GM18505 (cell line): ENCODE measurements around the gene BHLHA15.

ENCODE experiments used
- ATAC-seq: cut with Tn5 transposase; IDR thresholded peaks from one replicate; pipeline ENCODE4 v1.9.1; 2021; ENCODE audit not compliant: unreplicated experiment
- POLR2A ChIP-seq: IDR thresholded peaks from 4 replicates; pipeline ENCODE4 v1.6.1; 2011; ENCODE audit warnings: borderline replicate concordance; ENCODE audit not compliant: insufficient read depth, insufficient read length; ENCODE audit errors: extremely low read depth

Gene BHLHA15

DNA sequence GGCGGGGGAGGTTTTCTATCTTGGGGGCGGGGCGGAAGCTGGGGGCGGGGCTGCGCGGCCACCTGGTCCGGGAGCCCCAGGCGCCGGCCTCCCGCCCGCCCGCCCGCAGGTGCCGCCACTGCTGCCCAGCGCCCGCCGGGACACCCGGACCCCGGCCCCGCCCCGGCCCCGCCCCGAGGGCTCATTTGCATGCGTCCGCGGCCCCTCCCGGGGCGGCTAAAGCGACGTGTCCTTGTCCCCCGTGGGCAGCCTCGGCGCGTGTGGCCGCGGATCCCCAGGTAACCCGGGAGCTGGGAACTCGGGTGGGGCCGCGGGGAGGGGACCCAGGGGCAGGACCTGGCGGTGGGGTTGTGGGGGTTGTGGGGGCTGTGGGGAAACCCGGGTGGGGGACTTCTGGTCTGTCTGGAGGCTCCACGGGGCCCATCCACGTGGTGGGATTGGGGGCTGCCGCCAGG, at the start of gene BHLHA15:
Gene BHLHA15 (plus strand): TSS at position 219 of the 455 bp plus-strand sequence. CDS start 871 bp downstream, outside the sequence.
- TF ChIP-seq POLR2A = no peak
- no peak for ATAC-seq

GRCh38 chr7:98162758-98163157, 48.5 kb upstream of the BHLHA15 start:
- ATAC-seq = no peak
- no peak for TF ChIP-seq POLR2A

GRCh38 chr7:98163269-98163668, 48.0 kb upstream of the BHLHA15 start:
- no peak for ATAC-seq
- TF ChIP-seq POLR2A = no peak

GRCh38 chr7:98163704-98164494, 47.3 kb upstream of the BHLHA15 start:
- no peak for TF ChIP-seq POLR2A

DNA sequence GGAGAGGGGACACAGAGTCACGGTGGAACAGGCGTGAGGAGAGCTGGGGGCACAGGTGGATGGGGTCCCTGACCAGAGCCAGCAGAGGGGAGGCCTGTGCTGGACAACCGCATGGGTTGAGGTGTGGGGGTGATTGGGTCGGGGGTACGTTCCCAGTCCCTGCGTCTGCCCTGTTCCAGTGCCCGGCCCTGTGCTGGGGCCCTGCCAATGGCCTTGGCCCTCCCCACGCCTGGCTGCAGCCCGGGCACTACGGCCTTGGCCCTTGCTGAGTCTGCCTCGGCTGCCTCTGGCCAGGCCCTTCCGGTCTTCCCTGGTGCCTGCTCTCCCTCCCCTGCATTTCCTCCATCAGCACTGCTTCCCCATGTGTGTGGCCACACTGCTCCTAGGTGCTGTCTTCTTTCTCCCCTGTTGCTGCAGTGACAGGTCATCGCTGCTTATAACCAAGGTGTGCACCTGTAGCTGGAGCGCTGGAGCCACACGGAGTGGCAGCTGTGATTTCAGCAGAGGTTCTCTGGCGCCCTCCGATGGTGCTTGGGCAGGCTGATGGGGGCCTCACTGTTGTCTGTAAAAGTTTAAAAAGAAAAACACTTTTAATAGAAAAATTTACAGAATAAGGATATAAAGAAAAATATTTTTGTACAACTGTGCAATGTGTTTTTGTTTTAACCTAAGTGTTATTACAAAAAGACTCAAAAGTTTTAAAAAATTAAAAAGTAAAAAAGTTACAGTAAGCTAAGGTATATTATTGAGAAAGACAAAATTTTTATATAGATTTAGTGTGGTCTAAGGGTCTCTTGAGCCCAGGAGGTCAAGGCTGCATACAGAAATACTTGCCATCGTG, 45.2 kb upstream of the BHLHA15 start:
- no peak for ATAC-seq
- no peak for TF ChIP-seq POLR2A

More at GRCh38 chr7:98163704-98164494, 47.3 kb upstream of the BHLHA15 start:
- ATAC-seq = no peak

DNA sequence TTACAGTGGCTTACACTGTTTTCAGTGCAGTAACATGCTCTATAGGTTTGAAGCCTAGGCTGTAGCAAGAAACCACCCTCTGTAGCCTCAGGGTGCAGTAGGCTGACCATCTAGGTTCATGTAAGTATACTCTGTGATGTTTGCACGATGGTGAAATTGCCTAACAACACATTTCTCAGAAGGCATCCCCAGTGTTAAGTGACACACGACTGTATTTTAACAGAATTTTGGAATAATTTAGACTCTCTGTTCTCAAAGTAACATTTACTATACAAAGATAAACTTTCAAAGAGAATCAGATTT, 44.6 kb upstream of the BHLHA15 start:
- no peak for TF ChIP-seq POLR2A
- no peak for ATAC-seq

DNA sequence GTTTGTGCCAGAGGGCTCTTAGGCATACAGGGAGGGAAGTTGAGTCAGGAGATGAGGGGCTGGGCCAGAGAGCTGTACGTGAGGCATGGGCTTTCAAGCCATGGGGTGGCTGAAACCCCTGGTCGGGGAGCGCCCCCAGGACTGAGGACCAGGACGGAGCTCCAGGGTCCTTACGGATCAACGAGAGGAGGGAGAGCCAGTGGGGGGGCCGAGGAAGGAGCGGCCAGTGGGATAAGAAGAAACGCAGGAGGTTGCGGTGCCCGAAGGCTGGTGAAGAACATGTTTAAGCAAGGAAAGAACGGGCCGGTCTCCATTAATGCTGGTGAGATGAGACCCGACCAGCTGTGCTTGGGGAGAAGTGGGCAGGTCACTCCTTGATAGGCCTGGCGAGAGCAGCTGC, 43.6 kb upstream of the BHLHA15 start:
- TF ChIP-seq POLR2A = no peak
- ATAC-seq = no peak

DNA sequence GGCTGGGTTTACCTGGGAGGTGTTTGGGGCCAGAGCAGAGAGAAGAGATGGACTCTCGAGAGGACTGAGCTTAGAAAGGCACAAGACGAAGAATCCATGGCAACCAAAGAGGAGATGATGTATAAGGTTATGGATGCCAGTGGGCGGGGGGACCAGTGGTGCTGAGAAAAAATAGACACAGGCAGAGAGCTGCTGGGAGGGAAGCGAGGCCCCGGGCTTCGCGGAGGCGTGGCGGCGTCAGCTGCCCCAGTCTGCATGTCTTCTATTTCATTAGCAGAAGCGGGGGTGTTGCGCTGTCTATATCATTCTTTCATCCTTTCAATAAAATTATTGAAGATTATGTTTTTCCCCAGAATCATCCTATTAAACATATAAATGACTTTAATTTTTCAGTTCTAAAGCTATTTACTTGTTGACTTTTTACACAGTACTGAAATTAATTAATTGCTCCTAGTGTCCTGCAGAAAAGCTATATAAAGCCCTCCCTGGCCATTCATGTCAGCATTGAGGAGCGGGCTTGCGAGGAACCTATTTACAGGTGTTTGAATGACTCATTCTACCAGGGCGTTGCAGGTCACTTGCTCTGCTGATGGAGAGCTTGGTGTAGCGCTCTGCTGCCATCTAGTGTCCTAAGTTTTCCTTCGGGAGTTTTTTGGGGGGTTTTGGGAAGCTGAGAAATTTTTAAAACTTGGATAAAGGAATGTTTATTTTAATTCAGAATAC, 42.9 kb upstream of the BHLHA15 start:
- TF ChIP-seq POLR2A = no peak
- ATAC-seq = peak; percentile 74

GRCh38 chr7:98168904-98169621, 42.2 kb upstream of the BHLHA15 start:
- no peak for TF ChIP-seq POLR2A
- ATAC-seq = no peak

DNA sequence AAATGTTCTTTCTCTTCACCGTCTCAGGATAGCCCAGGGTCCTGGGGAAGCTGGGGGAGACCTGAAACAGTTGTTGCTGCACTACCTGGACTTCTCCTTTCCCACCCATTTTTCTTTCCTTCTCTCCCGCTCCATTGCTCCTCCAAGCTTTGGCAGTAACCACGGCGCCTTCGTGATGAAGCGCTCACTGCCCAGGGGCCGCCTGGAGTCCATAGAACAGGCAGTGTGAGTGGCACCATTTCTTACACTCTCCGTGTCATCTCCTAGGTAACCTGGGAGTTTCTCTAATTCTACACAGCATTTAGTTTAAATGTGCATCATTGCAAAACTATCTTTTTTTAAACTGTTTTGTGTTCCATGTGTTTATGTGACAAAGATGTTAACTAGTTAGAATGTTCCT, 40.3 kb upstream of the BHLHA15 start:
- no peak for ATAC-seq
- TF ChIP-seq POLR2A = no peak

GRCh38 chr7:98171449-98171848, 39.8 kb upstream of the BHLHA15 start:
- ATAC-seq = no peak
- no peak for TF ChIP-seq POLR2A

DNA sequence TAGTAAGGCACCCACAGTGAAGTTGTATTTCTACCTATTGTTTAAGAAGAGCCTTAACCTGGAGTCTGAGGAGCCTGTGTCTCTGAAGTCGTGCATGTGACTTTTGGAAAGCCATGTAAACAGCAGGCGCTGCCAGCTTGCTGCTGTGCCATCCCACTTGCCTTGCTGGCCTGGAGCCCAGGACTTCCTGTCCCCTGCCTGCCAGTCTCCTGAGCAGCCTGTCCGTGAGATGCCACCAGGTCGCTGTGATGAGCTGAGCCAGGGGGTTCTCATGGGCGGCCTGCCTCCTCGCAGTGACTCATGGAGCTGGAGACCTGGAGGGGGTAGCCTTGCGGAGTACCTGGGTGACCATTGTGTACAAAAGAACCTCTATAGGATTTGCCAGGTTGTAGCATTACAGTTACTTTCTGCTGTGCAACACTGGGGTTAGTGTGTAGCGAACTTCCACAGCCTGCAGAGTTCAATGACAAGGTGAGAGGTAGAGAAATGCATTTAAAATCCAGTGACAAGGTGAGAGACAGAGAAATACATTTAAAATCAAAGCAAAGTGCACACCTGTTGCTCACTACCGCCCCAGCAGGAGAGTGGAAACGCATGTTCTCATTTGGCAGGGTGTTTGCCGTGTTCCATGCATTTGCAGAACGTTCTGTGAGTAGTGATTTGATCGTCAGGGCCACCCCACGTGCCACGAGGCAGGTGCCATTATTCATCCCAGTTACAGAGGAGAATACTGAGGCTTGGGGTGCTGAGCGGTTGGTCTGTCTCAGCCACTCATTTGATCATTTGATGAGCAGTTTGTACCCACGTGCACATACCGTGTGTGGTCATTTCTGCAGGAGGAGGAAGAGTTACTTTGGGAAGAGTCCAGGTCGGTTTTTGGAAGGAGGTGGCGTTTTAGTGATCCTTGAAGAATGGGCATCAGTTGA, 36.6 kb upstream of the BHLHA15 start:
- no peak for ATAC-seq
- no peak for TF ChIP-seq POLR2A
